GM12878 (cell line): ENCODE data around the gene SLC22A3. TPM values are rescaled to one million over a fixed set of nuclear protein-coding genes. Genes with fewer than 3 reads are reported as not detected.

ENCODE experiments used
- ATAC-seq: fragments of 200-7000 bp; cut with Tn5 transposase; 3 replicates; pipeline ENCODE4 v1.9.1; 2020; ENCODE audit warnings: mild to moderate bottlenecking, moderate library complexity
- BruUV-seq: library from RNA; stranded (reverse); fragments of 400-500 nt; replicated peaks from 2 replicates; lab custom pipeline; 2021; lab: Mats Ljungman, UMichigan
- CTCF ChIA-PET: fragments of 300-600 bp; sonication (Branson Sonifier 250); formaldehyde crosslinking; extraction: SDS; loops from one replicate; lab custom pipeline; 2021; ENCODE audit warnings: inconsistent platforms; lab: Yijun Ruan, JAX
- POLR2A ChIA-PET: fragments of 350-600 bp; formaldehyde crosslinking; extraction: SDS; loops from one replicate; lab custom pipeline; 2021; ENCODE audit warnings: inconsistent platforms; lab: Charles Lee
- RAD21 ChIA-PET: fragments of 300-600 bp; sonication (Branson Sonifier 250); formaldehyde crosslinking; loops from one replicate; lab custom pipeline; 2023; ENCODE audit warnings: antibody characterized with exemption; ENCODE audit not compliant: unreplicated experiment; lab: Charles Lee
- SMC1A ChIA-PET: fragments of 300-600 bp; sonication (Branson Sonifier 250); formaldehyde crosslinking; loops from one replicate; lab custom pipeline; 2023; ENCODE audit not compliant: unreplicated experiment, uncharacterized antibody; lab: Charles Lee
- DNase-seq: peaks from one replicate; pipeline ENCODE4 v3.0.0-alpha.2; 2011; ENCODE audit warnings: low read depth, low spot score
- FAIRE-seq: peaks from 3 replicates; lab custom pipeline; 2011; peaks lifted over from hg19 to GRCh38; lab: Jason Lieb, UNC
- H2AFZ ChIP-seq: 2 replicates; pipeline ENCODE4 v1.6.0; 2011; ENCODE audit warnings: low read depth, low read length, control low read depth; ENCODE audit not compliant: control insufficient read depth
- H3K27ac ChIP-seq: 2 replicates; pipeline ENCODE4 v1.5.1; 2011; ENCODE audit warnings: control low read depth; ENCODE audit not compliant: control insufficient read depth, insufficient read depth
- H3K27me3 ChIP-seq, 2 experiments: replicated peaks in 1 of 2; 2 replicates each; pipeline versions ENCODE4 v1.6.0 to v1.6.1; 2011; ENCODE audit warnings: low read length in 1 of 2; ENCODE audit not compliant: control insufficient read depth in 2 of 2, insufficient read depth in 2 of 2
- H3K36me3 ChIP-seq, 2 experiments: 2 replicates each; pipeline ENCODE4 v1.5.1; 2011; ENCODE audit warnings: low read length in 1 of 2; ENCODE audit not compliant: control insufficient read depth in 2 of 2, insufficient read depth in 2 of 2
- H3K4me1 ChIP-seq: 2 replicates; pipeline ENCODE4 v1.6.1; 2011; ENCODE audit warnings: mild to moderate bottlenecking, low read length, moderate library complexity, mixed read lengths; ENCODE audit not compliant: control insufficient read depth, insufficient read depth
- H3K4me2 ChIP-seq: 2 replicates; pipeline ENCODE4 v1.6.0; 2011; ENCODE audit warnings: control low read depth; ENCODE audit not compliant: control insufficient read depth, insufficient read depth
- H3K4me3 ChIP-seq: fragments of 200-600 bp; sonication (generic); 2 replicates; pipeline ENCODE4 v1.5.1; 2016
- H3K79me2 ChIP-seq: 2 replicates; pipeline ENCODE4 v1.6.0; 2011; ENCODE audit warnings: low read length; ENCODE audit not compliant: control insufficient read depth, insufficient read depth
- H3K9ac ChIP-seq: 2 replicates; pipeline ENCODE4 v1.8.0; 2011; ENCODE audit warnings: low read length, control low read depth, mixed read lengths; ENCODE audit not compliant: control insufficient read depth, insufficient read depth
- H3K9me3 ChIP-seq: replicated peaks from 3 replicates; pipeline ENCODE4 v1.5.1; 2011; ENCODE audit warnings: mild to moderate bottlenecking, low read length; ENCODE audit not compliant: control insufficient read depth, insufficient read depth
- H4K20me1 ChIP-seq: 2 replicates; pipeline ENCODE4 v1.6.0; 2011; ENCODE audit not compliant: control insufficient read depth, insufficient read depth
- ATF7 ChIP-seq: fragments of 450-650 bp; IDR thresholded peaks from 2 replicates; pipeline ENCODE4 v1.6.1; 2016; ENCODE audit warnings: low read depth, mild to moderate bottlenecking
- BRCA1 ChIP-seq: IDR thresholded peaks from 2 replicates; pipeline ENCODE4 v1.6.1; 2011; ENCODE audit warnings: low read depth, low read length, improper control_type of control experiment
- E2F8 ChIP-seq: fragments of 450-650 bp; IDR thresholded peaks from 2 replicates; pipeline ENCODE4 v1.6.1; 2018; ENCODE audit warnings: mild to moderate bottlenecking, low read depth, moderate library complexity; ENCODE audit not compliant: partially characterized antibody
- EZH2 ChIP-seq: IDR thresholded peaks from 2 replicates; pipeline ENCODE4 v1.6.1; 2012; ENCODE audit warnings: low read depth, mild to moderate bottlenecking, control low read depth, inconsistent platforms, low read length, borderline replicate concordance; ENCODE audit not compliant: control insufficient read depth
- JUNB ChIP-seq: IDR thresholded peaks from 2 replicates; pipeline ENCODE4 v1.6.1; 2016; ENCODE audit warnings: antibody characterized with exemption, mild to moderate bottlenecking
- JUND ChIP-seq: IDR thresholded peaks from 2 replicates; pipeline ENCODE4 v1.6.1; 2012; ENCODE audit warnings: low read depth, mild to moderate bottlenecking, low read length, improper control_type of control experiment, moderate library complexity
- MXI1 ChIP-seq: fragments of 150-350 bp; IDR thresholded peaks from 2 replicates; pipeline ENCODE4 v1.6.1; 2011; ENCODE audit warnings: low read depth, mild to moderate bottlenecking, inconsistent platforms, low read length, improper control_type of control experiment
- MYB ChIP-seq: fragments of 150-350 bp; IDR thresholded peaks from 2 replicates; pipeline ENCODE4 v1.6.1; 2014; ENCODE audit warnings: mild to moderate bottlenecking, low read depth, low read length, borderline replicate concordance
- NFXL1 ChIP-seq: fragments of 450-650 bp; IDR thresholded peaks from 2 replicates; pipeline ENCODE4 v1.6.1; 2017; ENCODE audit warnings: antibody characterized with exemption, mild to moderate bottlenecking, borderline replicate concordance
- NFYA ChIP-seq: IDR thresholded peaks from 2 replicates; pipeline ENCODE4 v1.6.1; 2011; ENCODE audit warnings: low read depth, mild to moderate bottlenecking, low read length, improper control_type of control experiment, borderline replicate concordance
- NFYB ChIP-seq: IDR thresholded peaks from 2 replicates; pipeline ENCODE4 v1.6.1; 2011; ENCODE audit warnings: low read depth, mild to moderate bottlenecking, low read length, improper control_type of control experiment, moderate library complexity; ENCODE audit not compliant: insufficient read depth
- RAD21 ChIP-seq: IDR thresholded peaks from 2 replicates; pipeline ENCODE4 v1.6.1; 2011; ENCODE audit warnings: mild to moderate bottlenecking, low read depth, low read length, moderate library complexity; ENCODE audit not compliant: insufficient read depth
- RB1 ChIP-seq: fragments of 450-650 bp; formaldehyde crosslinking; IDR thresholded peaks from 2 replicates; pipeline ENCODE4 v1.6.1; 2017; ENCODE audit warnings: mild to moderate bottlenecking, borderline replicate concordance
- REST ChIP-seq: IDR thresholded peaks from 2 replicates; pipeline ENCODE4 v1.6.1; 2012; ENCODE audit warnings: mild to moderate bottlenecking, low read depth, low read length
- RFX5 ChIP-seq: IDR thresholded peaks from 2 replicates; pipeline ENCODE4 v1.6.1; 2011; ENCODE audit warnings: low read depth, low read length, improper control_type of control experiment
- SMAD5 ChIP-seq: IDR thresholded peaks from 2 replicates; pipeline ENCODE4 v1.6.1; 2016; ENCODE audit warnings: antibody characterized with exemption, low read depth
- YY1 ChIP-seq: IDR thresholded peaks from 2 replicates; pipeline ENCODE4 v1.6.1; 2011; ENCODE audit warnings: low read depth, mild to moderate bottlenecking, low read length
- ZBED1 ChIP-seq: IDR thresholded peaks from 2 replicates; pipeline ENCODE4 v1.6.1; 2016; ENCODE audit warnings: borderline replicate concordance
- in situ Hi-C: fragments of 300-500 bp; cut with MboI; formaldehyde crosslinking; loops from 9 replicates; pipeline ENCODE4 v1.14.3; 2018; ENCODE audit warnings: mixed read lengths
- intact Hi-C: fragments of 100-400 bp; cut with micrococcal nuclease; formaldehyde crosslinking; loops from one replicate; pipeline ENCODE4 v1.14.2; 2022; ENCODE audit not compliant: unreplicated experiment
- polyA plus RNA-seq, 11 experiments: library from polyadenylated mRNA; depleted of rRNA in 4 of 11; unstranded in 6 of 11; stranded (reverse) in 5 of 11; fragments of >200 nt; fragmentation: Nextera tagmentation in 4 of 11; fragmentation: Illumina TruSeq in 1 of 11; extraction: Ambion mirVana in 4 of 11; extraction: Trizol in 1 of 11; gene quantifications; 1 replicate in 1 of 11; 2 replicates in 10 of 11; pipeline versions ENCODE4 v1.2.1 to v1.2.3, GENCODE V29; 2011 to 2016; ENCODE audit warnings: inconsistent platforms in 2 of 11, missing spikeins in 2 of 11, low read depth in 1 of 11
- total RNA-seq, 4 experiments: library from RNA; depleted of rRNA in 3 of 4; stranded (reverse); fragments of >200 nt in 3 of 4; fragmentation: Illumina TruSeq in 1 of 4; extraction: Trizol in 1 of 4; gene quantifications; 2 replicates each; pipeline versions ENCODE4 v1.2.1 to v1.2.3, GENCODE V29; 2013 to 2021

The SLC22A3 gene
- total and polyA plus RNA-seq, 10 of the 15 experiments (the other 5 are each of a cell fraction or from before 2014, with no cell fraction given), result 0.07 to 0.15 TPM; not detected in 8

DNA sequence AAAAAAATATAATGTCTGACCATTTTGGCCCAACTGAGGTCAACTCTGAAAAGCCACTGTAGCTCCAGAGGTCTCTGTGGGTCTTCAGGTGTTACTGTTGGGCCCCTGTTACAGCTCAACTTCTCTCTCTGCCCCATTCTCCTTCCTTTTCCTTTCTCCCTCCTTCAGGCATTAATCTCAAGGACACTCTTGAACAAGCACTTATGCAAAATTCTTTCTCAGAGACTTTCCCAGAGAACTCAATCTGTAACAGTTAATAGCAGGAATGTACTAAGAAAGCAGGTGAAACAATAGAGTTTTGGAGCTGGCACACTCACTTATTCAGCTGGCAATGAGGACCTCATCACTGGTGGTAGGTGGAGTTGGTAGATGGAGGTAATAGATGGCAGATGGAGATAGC, 31.9 kb upstream of the SLC22A3 start:
- ChIA-PET POLR2A (no interaction called here), SMC1A (no interaction called here)
- Histone ChIP-seq H2AFZ (no peak overlapping the region), H3K27me3 (no peaks in the 10 kb centered on the region), H4K20me1 (no peaks in the 10 kb centered on the region), H3K4me1 (no peaks in the 10 kb centered on the region), H3K36me3 (no peaks in the 10 kb centered on the region), H3K79me2 (no peaks in the 10 kb centered on the region), H3K9ac (no peak overlapping the region), H3K9me3 (no peaks in the 10 kb centered on the region)
- ATAC-seq, result no peak
- TF ChIP-seq BRCA1, result no peak
- TF ChIP-seq E2F8, result no peak
- TF ChIP-seq YY1, result no peak
- TF ChIP-seq JUNB, result no peak
- TF ChIP-seq ATF7, result no peak
- TF ChIP-seq SMAD5, result no peak
- no peak for TF ChIP-seq NFYA
- no peak for TF ChIP-seq MYB
- TF ChIP-seq EZH2, result no peak
- TF ChIP-seq RAD21, result no peak
- no peak for TF ChIP-seq JUND
- TF ChIP-seq RFX5, result no peak
- no peak for TF ChIP-seq MXI1
- TF ChIP-seq ZBED1, result no peak
- TF ChIP-seq REST, result no peak
- no peak for TF ChIP-seq NFXL1
- no peak for TF ChIP-seq NFYB
- TF ChIP-seq RB1, result no peak
- TF ChIP-seq, all 136 proteins: peak for 0
- intact Hi-C loops (no loop called here), in situ Hi-C loops (no loop called here)
- H3K4me3 ChIP-seq, result no peak overlapping the region
- FAIRE-seq, result no peak
- ChIA-PET CTCF (no interaction called here), RAD21 (interaction anchor here (1.0 kb wide), 1 partner anchor 95 kb away, joined by 3 read pairs; no protein-coding TSS in a partner anchor)
- H3K27ac ChIP-seq, result no peak overlapping the region
- DNase-seq, result no peak
- no peak overlapping the region for H3K4me2 ChIP-seq
- no TSS peak for BruUV-seq
